CD4-positive, alpha-beta T cell (primary cell): Measurements from ENCODE around the gene TTC33. TPM values are rescaled to one million over a fixed set of nuclear protein-coding genes. Genes with fewer than 3 reads are reported as not detected.

Experiments
- ATAC-seq: fragments of 200-7000 bp; cut with Tn5 transposase; one replicate; pipeline ENCODE4 v1.10.0; 2022; ENCODE audit warnings: mild to moderate bottlenecking; ENCODE audit not compliant: poor library complexity
- CTCF ChIA-PET: fragments of 350-600 bp; sonication (Branson Sonifier 250); formaldehyde crosslinking; loops from one replicate; lab custom pipeline; 2021; ENCODE audit warnings: antibody characterized with exemption, inconsistent platforms; lab: Charles Lee
- POLR2A ChIA-PET: fragments of 350-600 bp; sonication (Branson Sonifier 250); formaldehyde crosslinking; loops from one replicate; lab custom pipeline; 2021; ENCODE audit warnings: antibody characterized with exemption, inconsistent platforms; lab: Charles Lee
- DNase-seq, 14 experiments: peaks; one replicate each; pipeline ENCODE4 v3.0.0-alpha.2; 2013 to 2020; ENCODE audit warnings: mixed read lengths in 2 of 14
- H3K27ac ChIP-seq, 2 donors: one replicate each; pipeline versions ENCODE4 v1.5.1 to v1.7.0; 2013; ENCODE audit warnings: low read length in 2 of 2, low read depth in 1 of 2, mild to moderate bottlenecking in 1 of 2
- H3K27me3 ChIP-seq, 2 experiments: 1 replicate in 1 of 2; 2 replicates in 1 of 2; pipeline versions ENCODE4 v1.6.1 to v1.7.0; 2013; ENCODE audit warnings: low read length in 2 of 2, control low read depth in 1 of 2, mild to moderate bottlenecking in 1 of 2, moderate library complexity in 1 of 2; ENCODE audit not compliant: insufficient read depth in 2 of 2, control insufficient read depth in 1 of 2
- H3K36me3 ChIP-seq: one replicate; pipeline ENCODE4 v1.6.1; 2013; ENCODE audit warnings: low read length, control low read depth; ENCODE audit not compliant: insufficient read depth
- H3K4me1 ChIP-seq: one replicate; pipeline ENCODE4 v1.6.1; 2013; ENCODE audit warnings: low read length, control low read depth; ENCODE audit not compliant: insufficient read depth
- H3K4me3 ChIP-seq: one replicate; pipeline ENCODE4 v1.5.1; 2013; ENCODE audit warnings: mild to moderate bottlenecking, low read length, moderate library complexity
- H3K9me3 ChIP-seq, 2 experiments: 1 replicate in 1 of 2; 2 replicates in 1 of 2; pipeline versions ENCODE4 v1.6.1 to v1.7.0; 2013; ENCODE audit warnings: low read length in 2 of 2, mild to moderate bottlenecking in 2 of 2, control low read depth in 1 of 2, moderate library complexity in 1 of 2; ENCODE audit not compliant: control insufficient read depth in 1 of 2, insufficient read depth in 1 of 2
- H3K27ac Mint-ChIP-seq: one replicate; pipeline ENCODE4 v1.8.0; 2020; ENCODE audit warnings: mixed read lengths
- H3K27me3 Mint-ChIP-seq: one replicate; pipeline ENCODE4 v1.8.0; 2021; ENCODE audit warnings: mixed read lengths
- H3K36me3 Mint-ChIP-seq: one replicate; pipeline ENCODE4 v1.8.0; 2021; ENCODE audit warnings: low read depth, mixed read lengths
- H3K4me1 Mint-ChIP-seq: one replicate; pipeline ENCODE4 v1.8.0; 2021; ENCODE audit warnings: low read depth, mixed read lengths
- H3K4me3 Mint-ChIP-seq: one replicate; pipeline ENCODE4 v1.8.0; 2020; ENCODE audit warnings: mild to moderate bottlenecking, mixed read lengths
- H3K9me3 Mint-ChIP-seq: one replicate; pipeline ENCODE4 v1.8.0; 2020; ENCODE audit warnings: mixed read lengths
- CTCF ChIP-seq: fragments of 200-600 bp; IDR thresholded peaks from one replicate; pipeline ENCODE4 v1.8.0; 2022; ENCODE audit warnings: antibody characterized with exemption, mild to moderate bottlenecking
- intact Hi-C, 2 experiments: fragments of 100-400 bp; cut with DNase I in 1 of 2; cut with micrococcal nuclease in 1 of 2; formaldehyde crosslinking; loops; one replicate each; pipeline versions ENCODE4 v1.15.1 to v1.9.0; 2023 to 2025; cut with DNase I, micrococcal nuclease
- total RNA-seq, 174 experiments: library from RNA in 2 of 174; stranded (reverse) in 2 of 174; gene quantifications; one replicate each; pipeline ENCODE4 v1.2.3 and lab custom pipeline; 2021 to 2026

Gene TTC33
- total RNA-seq, 2 experiments from 2014 or later: 8.7 to 12.0 TPM

- Mint-ChIP-seq H3K36me3 (no peaks in the 10 kb centered on the region), H3K27me3 (no peaks in the 10 kb centered on the region), H3K9me3 (no peaks in the 10 kb centered on the region), H3K4me1 (peaks cover 7% of the 10 kb centered on the region), H3K4me3 (no peak overlapping the region), H3K27ac (no peak overlapping the region)
- H3K4me1 ChIP-seq: no peaks in the 10 kb centered on the region
- POLR2A ChIA-PET: no interaction called here
- CTCF ChIA-PET: no interaction called here
- no peaks in the 10 kb centered on the region for H3K27me3 ChIP-seq
- H3K4me3 ChIP-seq: no peak overlapping the region
- ATAC-seq: no peak
- no peak for DNase-seq
- H3K36me3 ChIP-seq: no peaks in the 10 kb centered on the region
- no peaks in the 10 kb centered on the region for H3K9me3 ChIP-seq
- intact Hi-C loops: no loop called here
- no peak overlapping the region for H3K27ac ChIP-seq
- TF ChIP-seq CTCF: no peak
Observed at GRCh38 chr5:40551496-40552491, 204.0 kb downstream of the TTC33 start.

GRCh38 chr5:40550481-40550880 lies 205.3 kb downstream of the TTC33 start:
- Histone ChIP-seq H3K27ac (no peak overlapping the region), H3K27me3 (no peaks in the 10 kb centered on the region), H3K4me1 (no peaks in the 10 kb centered on the region), H3K36me3 (no peaks in the 10 kb centered on the region), H3K4me3 (no peak overlapping the region), H3K9me3 (no peaks in the 10 kb centered on the region)
- no peak overlapping the region for H3K4me3 Mint-ChIP-seq
- no peak for DNase-seq
- ChIA-PET CTCF (no interaction called here), POLR2A (interaction anchor here (0.6 kb wide), 1 partner anchor 351 kb away, joined by 3 read pairs; no protein-coding TSS in a partner anchor)
- H3K36me3 Mint-ChIP-seq: no peaks in the 10 kb centered on the region
- no peaks in the 10 kb centered on the region for H3K9me3 Mint-ChIP-seq
- intact Hi-C loops: no loop called here
- no peak for ATAC-seq
- H3K27ac Mint-ChIP-seq: no peak overlapping the region
- no peaks in the 10 kb centered on the region for H3K4me1 Mint-ChIP-seq
- TF ChIP-seq CTCF: no peak
- no peaks in the 10 kb centered on the region for H3K27me3 Mint-ChIP-seq

GRCh38 chr5:40549616-40550015 lies 206.1 kb downstream of the TTC33 start:
- Histone ChIP-seq H3K36me3 (no peaks in the 10 kb centered on the region), H3K4me3 (no peak overlapping the region), H3K9me3 (no peaks in the 10 kb centered on the region), H3K4me1 (no peaks in the 10 kb centered on the region), H3K27ac (no peak overlapping the region), H3K27me3 (no peaks in the 10 kb centered on the region)
- ChIA-PET CTCF (no interaction called here), POLR2A (no interaction called here)
- H3K27ac Mint-ChIP-seq: no peak overlapping the region
- no peak for TF ChIP-seq CTCF
- H3K27me3 Mint-ChIP-seq: no peaks in the 10 kb centered on the region
- ATAC-seq: no peak
- no peaks in the 10 kb centered on the region for H3K9me3 Mint-ChIP-seq
- H3K36me3 Mint-ChIP-seq: no peaks in the 10 kb centered on the region
- intact Hi-C loops: no loop called here
- no peak for DNase-seq
- H3K4me1 Mint-ChIP-seq: no peaks in the 10 kb centered on the region
- H3K4me3 Mint-ChIP-seq: no peak overlapping the region
